Transverse colon (tissue), 4 donors: ENCODE measurements around the gene NUP93. TPM values are rescaled to one million over a fixed set of nuclear protein-coding genes. Genes with fewer than 3 reads are reported as not detected.
"Not testable (repeated sequence)": the region's sequence is repeated elsewhere in the genome, so short reads cannot be mapped to it uniquely, and the experiment has no call there.

Source experiments
- DNase-seq: peaks from one replicate; pipeline ENCODE4 v3.0.0-alpha.2; 2019
- H3K27ac ChIP-seq, 4 donors: fragments of 200-600 bp; sonication (generic); 2 replicates each; pipeline ENCODE4 v1.5.1; 2016 to 2018; ENCODE audit warnings: inconsistent platforms in 4 of 4
- H3K27me3 ChIP-seq: fragments of 200-600 bp; sonication (generic); 2 replicates; pipeline ENCODE4 v1.5.1; 2017; ENCODE audit warnings: inconsistent platforms
- H3K36me3 ChIP-seq, 4 donors: fragments of 200-600 bp; sonication (generic); 2 replicates each; pipeline ENCODE4 v1.5.1; 2017 to 2019; ENCODE audit warnings: inconsistent platforms in 4 of 4
- H3K4me1 ChIP-seq, 4 donors: fragments of 200-600 bp; sonication (generic); 2 replicates each; pipeline ENCODE4 v1.5.1; 2017 to 2020; ENCODE audit warnings: inconsistent platforms in 4 of 4
- H3K4me3 ChIP-seq, 4 donors: fragments of 200-600 bp; sonication (generic); 1 replicate in 1 of 4; 2 replicates in 3 of 4; pipeline versions ENCODE4 v1.5.1 to v1.6.1; 2017 to 2019; ENCODE audit warnings: inconsistent platforms in 4 of 4
- H3K9me3 ChIP-seq, 2 donors: fragments of 200-600 bp; sonication (generic); 2 replicates each; pipeline ENCODE4 v1.5.1; 2017 to 2019; ENCODE audit warnings: inconsistent platforms in 2 of 2
- EP300 ChIP-seq: sonication (generic); formaldehyde crosslinking; IDR thresholded peaks from one replicate; pipeline ENCODE4 v1.6.1; 2017; ENCODE audit warnings: antibody characterized with exemption, low read depth
- POLR2A ChIP-seq: fragments of 450-650 bp; IDR thresholded peaks from one replicate; pipeline ENCODE4 v1.6.1; 2016; ENCODE audit warnings: antibody characterized with exemption, mild to moderate bottlenecking, moderate library complexity
- POLR2AphosphoS5 ChIP-seq, 3 donors: sonication (generic); formaldehyde crosslinking; IDR thresholded peaks; one replicate each; pipeline ENCODE4 v1.6.1; 2016; ENCODE audit warnings: antibody characterized with exemption in 3 of 3
- WGBS, 2 donors: methylation state at CpG; one replicate each; pipeline ENCODE4 v1.1.5; 2018; ENCODE audit warnings: low coverage in 1 of 2; 5-methylcytosine and 5-hydroxymethylcytosine counted together
- in situ Hi-C, 4 donors: fragments of 200-750 bp; cut with MboI; loops; one replicate each; pipeline versions ENCODE4 v1.15.0 to v1.15.1; 2017; ENCODE audit warnings: low sequenced_read_pairs in 3 of 4, low pct_ligation_motif_present in 1 of 4, low pct_unique_long_range_greater_than_20kb in 1 of 4
- intact Hi-C: fragments of 100-400 bp; cut with DNase I; formaldehyde crosslinking; loops from one replicate; pipeline ENCODE4 v1.15.1; 2023; ENCODE audit warnings: low total_unique reads
- total RNA-seq, 4 donors: library from RNA; depleted of rRNA; stranded (reverse); fragments of >200 nt; gene quantifications; one replicate each; pipeline ENCODE4 v1.1.0, GENCODE V29; 2016
- TF ChIP-seq, protein P1 (sequence below), 5 experiments: fragments of 200-600 bp in 3 of 5; fragments of 450-650 bp in 2 of 5; sonication (generic) in 3 of 5; IDR thresholded peaks; 1 replicate in 2 of 5; 2 replicates in 3 of 5; pipeline ENCODE4 v1.5.1; 2016 to 2017; ENCODE audit warnings: antibody characterized with exemption in 5 of 5, inconsistent platforms in 3 of 5, mild to moderate bottlenecking in 2 of 5, moderate library complexity in 1 of 5

NUP93 gene
- total RNA-seq, 4 donors from 2014 or later: 8.6 to 42.4 (median 20.6) TPM

DNA sequence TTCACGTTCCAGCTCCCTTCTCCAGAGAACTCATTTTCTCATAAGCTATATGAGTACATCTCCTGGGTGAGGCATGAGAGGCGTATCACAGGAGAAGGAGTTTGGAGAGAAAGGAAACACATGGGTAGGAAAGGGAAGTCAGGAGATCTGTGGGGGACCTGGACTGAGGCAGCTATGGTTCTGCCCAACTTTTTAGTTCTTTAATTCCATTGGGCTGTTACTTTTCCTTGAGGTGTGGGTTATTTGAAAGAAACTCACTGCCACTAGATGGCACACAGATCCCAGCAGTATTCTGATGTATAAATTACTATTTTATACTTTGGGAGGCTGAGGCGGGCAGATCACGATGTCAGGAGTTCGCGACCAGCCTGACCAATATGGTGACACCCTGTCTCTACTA lies 63.6 kb downstream of the NUP93 start:
- Histone ChIP-seq H3K4me1 (no peaks in the 10 kb centered on the region), H3K9me3 (no peaks in the 10 kb centered on the region), H3K27me3 (no peaks in the 10 kb centered on the region), H3K27ac (no peak overlapping the region), H3K4me3 (no peak overlapping the region), H3K36me3 (peaks cover 0 to 3% (median 0%) of the 10 kb centered on the region in 4 donors)
- TF ChIP-seq POLR2A (no peak), POLR2AphosphoS5 (IDR thresholded peaks at IDR 0.05) (no peak), EP300 (no peak)
- TF ChIP-seq, protein P1, sequence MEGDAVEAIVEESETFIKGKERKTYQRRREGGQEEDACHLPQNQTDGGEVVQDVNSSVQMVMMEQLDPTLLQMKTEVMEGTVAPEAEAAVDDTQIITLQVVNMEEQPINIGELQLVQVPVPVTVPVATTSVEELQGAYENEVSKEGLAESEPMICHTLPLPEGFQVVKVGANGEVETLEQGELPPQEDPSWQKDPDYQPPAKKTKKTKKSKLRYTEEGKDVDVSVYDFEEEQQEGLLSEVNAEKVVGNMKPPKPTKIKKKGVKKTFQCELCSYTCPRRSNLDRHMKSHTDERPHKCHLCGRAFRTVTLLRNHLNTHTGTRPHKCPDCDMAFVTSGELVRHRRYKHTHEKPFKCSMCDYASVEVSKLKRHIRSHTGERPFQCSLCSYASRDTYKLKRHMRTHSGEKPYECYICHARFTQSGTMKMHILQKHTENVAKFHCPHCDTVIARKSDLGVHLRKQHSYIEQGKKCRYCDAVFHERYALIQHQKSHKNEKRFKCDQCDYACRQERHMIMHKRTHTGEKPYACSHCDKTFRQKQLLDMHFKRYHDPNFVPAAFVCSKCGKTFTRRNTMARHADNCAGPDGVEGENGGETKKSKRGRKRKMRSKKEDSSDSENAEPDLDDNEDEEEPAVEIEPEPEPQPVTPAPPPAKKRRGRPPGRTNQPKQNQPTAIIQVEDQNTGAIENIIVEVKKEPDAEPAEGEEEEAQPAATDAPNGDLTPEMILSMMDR (IDR thresholded peaks at IDR 0.05): peak in 1 of 5 experiments; percentile 10
- 69 to 89% methylated on average over 6 of the region's 6 CpGs for WGBS, 2 donors
- no peak for DNase-seq
- in situ Hi-C loops (no loop called here), intact Hi-C loops (no loop called here)

DNA sequence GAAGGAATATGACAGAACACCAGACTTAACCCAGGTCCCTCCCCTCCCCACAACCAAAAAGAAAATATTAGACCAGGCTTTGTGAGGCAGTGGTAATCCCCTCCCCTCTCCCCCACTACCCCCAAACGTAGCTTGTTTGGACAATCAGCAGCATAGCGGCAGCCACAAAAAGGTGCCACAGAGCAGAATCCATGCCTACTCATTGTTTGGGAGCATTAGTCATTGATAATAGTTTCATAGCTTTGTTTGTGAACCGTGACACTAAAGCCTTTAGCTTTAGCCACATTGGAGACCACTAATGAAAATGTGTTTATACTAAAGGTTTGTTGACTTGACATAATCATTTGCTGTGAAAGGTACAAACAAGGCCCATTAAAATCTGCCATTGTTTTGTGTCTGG lies 65.1 kb downstream of the NUP93 start:
- in situ Hi-C loops: no loop called here
- H3K27me3 ChIP-seq: no peaks in the 10 kb centered on the region

DNA sequence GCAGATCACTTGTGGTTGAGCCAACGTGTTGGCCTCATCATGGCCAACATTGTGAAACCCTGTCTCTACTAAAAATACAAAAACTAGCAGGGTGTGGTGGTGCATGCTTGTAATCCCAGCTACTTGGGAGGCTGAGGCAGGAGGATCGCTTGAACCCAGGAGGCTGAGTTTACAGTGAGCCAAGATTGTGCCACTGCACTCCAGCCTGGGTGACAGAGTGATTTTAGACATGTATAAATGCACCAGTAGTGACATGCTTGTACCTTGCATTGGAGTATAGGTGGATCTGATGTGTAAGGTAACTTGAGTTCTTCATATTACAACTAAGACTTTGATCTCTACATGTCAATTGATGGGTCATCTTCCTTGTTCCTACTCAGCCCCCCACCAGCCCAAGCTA lies 67.1 kb downstream of the NUP93 start:
- H3K9me3 ChIP-seq, H3K27me3 ChIP-seq, in situ Hi-C loops, intact Hi-C loops, H3K4me1 ChIP-seq, DNase-seq, H3K27ac ChIP-seq, H3K4me3 ChIP-seq: not testable (repeated sequence)
- peaks cover 0 to 12% (median 0%) of the 10 kb centered on the region in 4 donors for H3K36me3 ChIP-seq
- WGBS, 2 donors: 95 to 100% methylated on average over 1 to 2 of the region's 2 CpGs

More for the DNA sequence above, 65.1 kb downstream of the NUP93 start:
- TF ChIP-seq, protein P1 (IDR thresholded peaks at IDR 0.05): no peak
- TF ChIP-seq EP300 (no peak), POLR2AphosphoS5 (IDR thresholded peaks at IDR 0.05) (no peak), POLR2A (no peak)
- no peaks in the 10 kb centered on the region for H3K9me3 ChIP-seq
- H3K4me1 ChIP-seq: no peaks in the 10 kb centered on the region
- DNase-seq: no peak
- 50 to 86% methylated on average over 2 to 3 of the region's 3 CpGs for WGBS, 2 donors
- H3K27ac ChIP-seq: no peak overlapping the region
- intact Hi-C loops: no loop called here
- H3K4me3 ChIP-seq: no peak overlapping the region
- peaks cover 0 to 12% (median 0%) of the 10 kb centered on the region in 4 donors for H3K36me3 ChIP-seq

DNA sequence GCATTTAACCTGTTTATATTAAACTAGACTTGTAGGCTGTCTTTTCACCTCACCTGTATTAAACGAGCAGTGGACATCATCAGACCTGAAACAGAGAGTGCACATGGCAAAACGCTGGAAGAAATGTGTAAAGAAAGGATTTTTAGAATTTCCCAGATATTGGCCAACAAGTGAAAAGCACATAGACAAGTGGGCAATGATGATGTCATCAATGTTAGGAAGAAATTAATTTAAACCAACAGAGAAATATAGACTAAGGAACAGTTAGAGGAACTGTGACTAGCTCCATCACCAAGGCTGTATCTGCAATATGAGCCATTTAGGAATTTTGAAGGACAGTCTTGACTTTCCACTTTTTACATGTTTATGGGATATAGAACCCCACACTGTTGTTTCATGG lies 67.9 kb downstream of the NUP93 start:
- Histone ChIP-seq H3K9me3 (no peaks in the 10 kb centered on the region), H3K27me3 (no peaks in the 10 kb centered on the region), H3K4me3 (no peak overlapping the region), H3K4me1 (no peaks in the 10 kb centered on the region), H3K36me3 (peaks cover 0 to 12% (median 0%) of the 10 kb centered on the region in 4 donors), H3K27ac (no peak overlapping the region)
- 93 to 94% methylated on average over 2 of the region's 2 CpGs for WGBS, 2 donors
- intact Hi-C loops: no loop called here
- no peak for TF ChIP-seq POLR2AphosphoS5 (IDR thresholded peaks at IDR 0.05)
- no peak for TF ChIP-seq EP300
- no peak for TF ChIP-seq POLR2A
- TF ChIP-seq, protein P1 (IDR thresholded peaks at IDR 0.05): no peak
- no peak for DNase-seq
- in situ Hi-C loops: no loop called here

DNA sequence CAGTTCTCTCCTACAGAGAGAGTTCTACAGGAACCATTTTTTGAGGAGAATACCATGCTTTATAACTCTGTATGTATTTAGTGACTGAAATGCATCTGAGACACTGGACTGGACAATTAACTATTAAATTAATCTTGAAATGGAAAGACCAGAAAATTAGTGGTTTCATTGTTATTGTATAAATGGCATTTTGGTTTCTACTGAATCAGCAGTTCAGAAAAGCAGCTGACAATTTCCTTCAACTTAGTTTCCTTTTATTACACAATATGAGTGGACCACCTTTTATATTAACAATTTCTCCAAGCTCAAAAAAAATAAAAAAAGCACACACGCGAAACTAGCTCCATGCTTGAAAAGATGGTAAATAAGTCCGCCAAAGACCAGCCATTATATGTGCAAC lies 69.0 kb downstream of the NUP93 start:
- H3K36me3 ChIP-seq: peaks cover 0 to 12% (median 0%) of the 10 kb centered on the region in 4 donors
- no peak overlapping the region for H3K4me3 ChIP-seq
- no peaks in the 10 kb centered on the region for H3K4me1 ChIP-seq
- H3K27me3 ChIP-seq: no peaks in the 10 kb centered on the region
- in situ Hi-C loops (no loop called here), intact Hi-C loops (no loop called here)
- WGBS, 2 donors: 95 to 96% methylated on average over 3 of the region's 3 CpGs
- H3K9me3 ChIP-seq: no peaks in the 10 kb centered on the region
- no peak for DNase-seq
- no peak overlapping the region for H3K27ac ChIP-seq
- no peak for TF ChIP-seq POLR2A
